Measurements from ENCODE around the gene AUTS2.

- TF ChIP-seq CTCF (IDR thresholded peaks at IDR 0.05; ENCODE audit: insufficient read depth, low read length) (no peak), GABPA (IDR thresholded peaks at IDR 0.05; ENCODE audit: low read depth) (no peak), POLR2AphosphoS5 (IDR thresholded peaks at IDR 0.05; ENCODE audit: low read depth) (no peak)
Measured at GRCh38 chr7:69610374-69611084, 12.3 kb downstream of the AUTS2 start.

Measured in HL-60 (cell line).